HepG2 (cell line): ENCODE measurements around the gene GSTA1. TPM values are rescaled to one million over a fixed set of nuclear protein-coding genes. Genes with fewer than 3 reads are reported as not detected.
A peak's percentile ranks its signal among the peaks of the same experiment; 100 is the strongest.

ENCODE experiments used
- ATAC-seq: fragments of 200-7000 bp; cut with Tn5 transposase; 3 replicates; pipeline ENCODE4 v1.9.1; 2020; ENCODE audit warnings: mild to moderate bottlenecking, moderate library complexity
- BruUV-seq: library from RNA; stranded (reverse); fragments of 400-500 nt; replicated peaks from 2 replicates; lab custom pipeline; 2021; lab: Mats Ljungman, UMichigan
- CTCF ChIA-PET: fragments of 300-600 bp; formaldehyde crosslinking; extraction: SDS; loops from one replicate; lab custom pipeline; 2021; ENCODE audit warnings: low total read pairs, inconsistent platforms, low intra/inter-chr PET ratio; lab: Yijun Ruan, JAX
- POLR2A ChIA-PET: fragments of 350-600 bp; sonication (Branson Sonifier 250); formaldehyde crosslinking; loops from one replicate; lab custom pipeline; 2020; ENCODE audit warnings: antibody characterized with exemption, inconsistent platforms; lab: Yijun Ruan, JAX
- DNase-seq: peaks from one replicate; pipeline ENCODE4 v3.0.0-alpha.2; 2015; ENCODE audit warnings: low spot score
- FAIRE-seq: peaks from 3 replicates; lab custom pipeline; 2011; peaks lifted over from hg19 to GRCh38; lab: Jason Lieb, UNC
- H2AFZ ChIP-seq: one replicate; pipeline ENCODE4 v1.6.1; 2011; ENCODE audit warnings: low read length, inconsistent platforms
- H3K27ac ChIP-seq: fragments of 300-600 bp; 3 replicates; pipeline ENCODE4 v1.8.0; 2011; ENCODE audit warnings: mixed run types, mild to moderate bottlenecking, mixed read lengths, low read length, inconsistent platforms; ENCODE audit not compliant: insufficient read depth; ENCODE audit errors: extremely low read length
- H3K27me3 ChIP-seq, 2 experiments: fragments of 200-600 bp in 1 of 2; 2 replicates in 1 of 2; 3 replicates in 1 of 2; pipeline versions ENCODE4 v1.6.0 to v1.8.0; 2011; ENCODE audit warnings: low read length in 2 of 2, mild to moderate bottlenecking in 2 of 2, moderate library complexity in 2 of 2, inconsistent platforms in 1 of 2; ENCODE audit not compliant: insufficient read depth in 2 of 2, control insufficient read depth in 1 of 2
- H3K36me3 ChIP-seq, 2 experiments: fragments of 200-600 bp in 1 of 2; replicated peaks in 1 of 2; 2 replicates in 1 of 2; 3 replicates in 1 of 2; pipeline versions ENCODE4 v1.5.1 to v1.8.0; 2011; ENCODE audit warnings: low read length in 2 of 2, inconsistent platforms in 1 of 2; ENCODE audit not compliant: insufficient read depth in 2 of 2, control insufficient read depth in 1 of 2
- H3K4me1 ChIP-seq: 2 replicates; pipeline ENCODE4 v1.5.1; 2012; ENCODE audit warnings: low read length, inconsistent platforms; ENCODE audit not compliant: insufficient read depth
- H3K4me2 ChIP-seq: 2 replicates; pipeline ENCODE4 v1.6.0; 2011; ENCODE audit warnings: low read depth, low read length, inconsistent platforms
- H3K4me3 ChIP-seq, 3 experiments: fragments of 200-600 bp in 1 of 3; sonication (generic), shearing (Covaris generic) in 1 of 3; replicated peaks in 1 of 3; 2 replicates each; pipeline ENCODE4 v1.5.1; 2011 to 2016; ENCODE audit warnings: low read length in 3 of 3, inconsistent platforms in 2 of 3, low read depth in 2 of 3, mild to moderate bottlenecking in 2 of 3, control low read depth in 1 of 3, mixed read lengths in 1 of 3; ENCODE audit not compliant: insufficient read depth in 1 of 3
- H3K79me2 ChIP-seq: one replicate; pipeline ENCODE4 v1.6.1; 2011; ENCODE audit warnings: low read length, inconsistent platforms; ENCODE audit not compliant: insufficient read depth
- H3K9ac ChIP-seq: 2 replicates; pipeline ENCODE4 v1.6.0; 2011; ENCODE audit warnings: mild to moderate bottlenecking, low read depth, low read length, inconsistent platforms; ENCODE audit not compliant: insufficient read depth
- H3K9me3 ChIP-seq: 2 replicates; pipeline ENCODE4 v1.5.1; 2012; ENCODE audit warnings: mild to moderate bottlenecking, low read length
- H4K20me1 ChIP-seq: 2 replicates; pipeline ENCODE4 v1.6.0; 2011; ENCODE audit warnings: inconsistent platforms, mild to moderate bottlenecking, low read length, moderate library complexity; ENCODE audit not compliant: insufficient read depth
- ATRX ChIP-seq: sonication (generic); formaldehyde crosslinking; IDR thresholded peaks from 2 replicates; pipeline ENCODE4 v1.4.0; 2020; ENCODE audit warnings: missing genetic modification reagents, borderline replicate concordance
- HNRNPL ChIP-seq: fragments of 200-400 bp; formaldehyde crosslinking; IDR thresholded peaks from 2 replicates; pipeline ENCODE4 v1.6.1; 2017; ENCODE audit warnings: mild to moderate bottlenecking, low read depth, low read length
- HOXD1 ChIP-seq: sonication (generic); formaldehyde crosslinking; IDR thresholded peaks from 2 replicates; pipeline ENCODE4 v1.5.0; 2020; ENCODE audit warnings: missing genetic modification reagents
- JARID2 ChIP-seq: sonication (generic); formaldehyde crosslinking; IDR thresholded peaks from 2 replicates; pipeline ENCODE4 v1.8.1; 2023; ENCODE audit warnings: missing genetic modification reagents, inconsistent platforms; ENCODE audit not compliant: insufficient replicate concordance
- MAF1 ChIP-seq: sonication (generic); formaldehyde crosslinking; IDR thresholded peaks from 2 replicates; pipeline ENCODE4 v1.5.0; 2020; ENCODE audit warnings: missing genetic modification reagents, borderline replicate concordance
- NAIF1 ChIP-seq: sonication (generic); formaldehyde crosslinking; IDR thresholded peaks from 2 replicates; pipeline ENCODE4 v1.5.0; 2020; ENCODE audit warnings: mild to moderate bottlenecking, missing genetic modification reagents, borderline replicate concordance
- NR2F2 ChIP-seq: IDR thresholded peaks from 2 replicates; pipeline ENCODE4 v1.6.1; 2012; ENCODE audit warnings: low read depth, inconsistent platforms, borderline replicate concordance
- WGBS: methylation state at CpG from one replicate; pipeline ENCODE4 v1.1.6; 2017; ENCODE audit warnings: low lambda C conversion rate; 5-methylcytosine and 5-hydroxymethylcytosine counted together
- in situ Hi-C: cut with HindIII; loops from 2 replicates; pipeline ENCODE4 v1.10.0; 2017; ENCODE audit warnings: low pct_unique_long_range_greater_than_20kb; ENCODE audit not compliant: extremely low pct_ligation_motif_present
- intact Hi-C: fragments of 100-400 bp; cut with micrococcal nuclease; formaldehyde crosslinking; loops from one replicate; pipeline ENCODE4 v1.10.0; 2022; ENCODE audit not compliant: unreplicated experiment
- polyA plus RNA-seq, 8 experiments: library from polyadenylated mRNA; depleted of rRNA in 3 of 8; stranded (reverse) in 7 of 8; unstranded in 1 of 8; fragments of >200 nt; fragmentation: Illumina TruSeq in 4 of 8; extraction: Trizol in 4 of 8; gene quantifications; 2 replicates each; pipeline versions ENCODE4 v1.2.1 to v1.2.3, GENCODE V29; 2011 to 2016; ENCODE audit warnings: low read depth in 4 of 8, missing spikeins in 1 of 8, mixed read lengths in 1 of 8; ENCODE audit not compliant: insufficient read depth in 1 of 8
- total RNA-seq, 5 experiments: library from RNA; depleted of rRNA; stranded (reverse); fragments of >200 nt; fragmentation: Illumina TruSeq; extraction: Trizol; gene quantifications; 2 replicates each; pipeline ENCODE4 v1.2.3, GENCODE V29; 2016; ENCODE audit warnings: low read depth in 1 of 5

GSTA1 gene
- total and polyA plus RNA-seq, 2 of the 13 experiments (the other 11 are each of a cell fraction or from before 2014, with no cell fraction given): 6.2 to 282 TPM

DNA sequence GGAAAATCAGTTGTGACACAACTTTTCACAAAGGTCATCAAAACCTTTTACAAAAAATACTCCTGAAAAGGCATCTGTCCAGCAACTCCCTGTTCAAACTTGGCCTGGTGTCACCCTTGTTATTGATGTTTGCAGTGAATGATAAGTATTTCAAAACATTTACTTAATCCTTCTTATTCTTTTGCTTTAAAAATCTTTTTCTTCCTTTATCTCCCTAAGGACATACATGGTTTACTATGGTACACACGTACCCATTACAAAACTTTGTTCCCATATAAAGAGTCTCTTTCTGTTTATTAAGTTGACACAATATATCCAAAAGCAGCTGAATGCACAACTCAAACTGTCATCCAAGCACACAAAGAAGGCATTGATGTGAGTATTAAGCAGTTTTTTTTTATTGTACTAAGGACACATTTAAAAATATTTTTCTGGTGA is 57.8 kb downstream of the GSTA1 start (continued):
- TF ChIP-seq ATRX (CRISPR knock-in tag) (no peak), MAF1 (no peak), HOXD1 (CRISPR knock-in tag) (0 out of 2 replicates have a peak, but pooled peaks have one; percentile 68)

DNA sequence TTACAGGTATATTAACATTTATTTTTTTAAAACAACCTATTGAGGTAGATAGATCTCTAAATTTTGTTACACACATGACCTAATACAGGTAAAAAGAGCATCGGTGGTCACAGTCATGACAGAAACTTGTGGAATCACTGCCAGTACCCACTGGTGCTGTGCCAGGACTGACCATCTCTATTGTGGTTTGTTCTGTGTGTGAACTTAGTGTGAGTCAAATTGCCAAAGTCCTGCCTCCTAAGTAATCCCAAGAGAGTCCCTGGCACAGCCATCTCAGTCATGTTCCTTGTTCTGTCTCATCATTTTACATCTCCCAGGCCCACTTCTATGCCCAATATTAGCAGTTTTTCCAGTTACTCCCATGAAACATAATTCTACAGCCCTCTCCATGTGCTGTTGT is 61.7 kb downstream of the GSTA1 start:
- H3K9ac ChIP-seq: no peak overlapping the region
- no peak overlapping the region for H3K27ac ChIP-seq
- no peaks in the 10 kb centered on the region for H3K27me3 ChIP-seq
- H4K20me1 ChIP-seq: no peaks in the 10 kb centered on the region
- CTCF ChIA-PET: no interaction called here
- POLR2A ChIA-PET: no interaction called here
- BruUV-seq: no TSS peak
- WGBS: 76% methylated on average over 1 of the region's 1 CpG
- in situ Hi-C loops (no loop called here), intact Hi-C loops (no loop called here)
- H3K4me1 ChIP-seq: peaks cover 36% of the 10 kb centered on the region
- no peak overlapping the region for H2AFZ ChIP-seq
- H3K36me3 ChIP-seq: no peaks in the 10 kb centered on the region
- TF ChIP-seq HNRNPL (0 out of 2 replicates have a peak, but pooled peaks have one; percentile 31), NAIF1 (CRISPR knock-in tag) (no peak), JARID2 (no peak), NR2F2 (no peak)
- ATAC-seq: no peak
- no peak for DNase-seq
- FAIRE-seq: no peak
- H3K4me2 ChIP-seq: no peak overlapping the region
- no peaks in the 10 kb centered on the region for H3K79me2 ChIP-seq
- H3K9me3 ChIP-seq: no peaks in the 10 kb centered on the region
- H3K4me3 ChIP-seq: no peak overlapping the region

Other genes starting within 250 kb of the GSTA1 start
- 40.5 and 49.1 TPM in 2 replicates for gene TRAM2, start 226.8 kb downstream of the GSTA1 start, total RNA-seq (2016; rRNA removed; fragmentation: Illumina TruSeq; extraction: Trizol)
- gene TRAM2, start 226.8 kb downstream of the GSTA1 start, polyA plus RNA-seq (2011; rRNA removed): 68.2 and 72.5 TPM in 2 replicates
- gene TMEM14A, start 132.7 kb downstream of the GSTA1 start, total RNA-seq (2016; rRNA removed; fragmentation: Illumina TruSeq; extraction: Trizol): 73.7 and 78.0 TPM in 2 replicates
- 18.2 and 24.6 TPM in 2 replicates for gene TMEM14A, start 132.7 kb downstream of the GSTA1 start, polyA plus RNA-seq (2011; rRNA removed)
- gene GSTA2, start 40.3 kb downstream of the GSTA1 start, total RNA-seq (2016; rRNA removed; fragmentation: Illumina TruSeq; extraction: Trizol): 13.7 and 21.5 TPM in 2 replicates
- 0.75 and 1.1 TPM in 2 replicates for gene GSTA2, start 40.3 kb downstream of the GSTA1 start, polyA plus RNA-seq (2011; rRNA removed)
- not detected in 2 replicates for gene GSTA5, start 37.0 kb upstream of the GSTA1 start, total RNA-seq (2016; rRNA removed; fragmentation: Illumina TruSeq; extraction: Trizol)
- gene GSTA5, start 37.0 kb upstream of the GSTA1 start, polyA plus RNA-seq (2011; rRNA removed): not detected in 2 replicates
- gene GSTA3, start 105.9 kb upstream of the GSTA1 start, total RNA-seq (2016; rRNA removed; fragmentation: Illumina TruSeq; extraction: Trizol): not detected in 2 replicates
- not detected in 2 replicates for gene GSTA3, start 105.9 kb upstream of the GSTA1 start, polyA plus RNA-seq (2011; rRNA removed)
- 53.6 and 70.3 TPM in 2 replicates for gene GSTA4, start 191.5 kb upstream of the GSTA1 start, total RNA-seq (2016; rRNA removed; fragmentation: Illumina TruSeq; extraction: Trizol)
- gene GSTA4, start 191.5 kb upstream of the GSTA1 start, polyA plus RNA-seq (2011; rRNA removed): 25.9 and 34.1 TPM in 2 replicates